HG02763 (cell line): ENCODE measurements around the gene TMEM8B.

ENCODE experiments used
- ATAC-seq: cut with Tn5 transposase; IDR thresholded peaks from one replicate; pipeline ENCODE4 v1.9.1; 2021; ENCODE audit warnings: mild to moderate bottlenecking, moderate library complexity; ENCODE audit not compliant: unreplicated experiment

TMEM8B gene

DNA sequence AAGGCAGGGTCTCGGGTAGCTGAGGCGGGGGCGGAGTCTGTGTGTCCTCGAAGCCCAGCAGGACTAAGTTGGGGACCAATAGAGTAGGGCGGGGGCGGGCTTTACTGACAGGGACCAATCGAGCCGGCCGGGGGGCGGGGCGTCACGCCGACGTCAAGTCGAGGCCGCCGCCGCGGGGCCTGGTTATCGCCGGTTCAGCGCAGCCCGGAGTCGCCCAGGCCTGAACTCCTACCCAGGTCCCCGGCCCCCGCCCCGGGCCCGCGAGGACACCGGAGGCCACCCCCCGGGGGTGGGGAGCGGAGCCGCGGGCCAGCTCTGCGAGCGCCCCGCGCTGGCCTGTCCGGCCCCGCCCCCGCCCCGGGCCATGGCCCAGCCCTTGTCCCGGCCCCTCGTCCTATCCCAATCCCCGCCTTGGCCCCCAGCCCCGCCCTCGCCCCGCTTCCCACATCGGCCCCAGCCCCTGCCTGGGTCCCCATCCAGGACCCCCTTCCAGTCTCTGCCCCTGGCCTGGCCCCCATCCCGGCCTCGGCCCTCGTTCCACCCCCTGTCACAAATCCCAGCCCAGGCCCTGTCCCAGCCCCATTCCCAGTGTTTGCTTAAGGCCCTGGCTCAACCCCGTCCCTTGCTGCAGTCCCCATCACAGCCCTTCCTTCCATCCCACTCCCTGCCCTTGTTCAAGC lies at the start of gene TMEM8B:
TSS of gene TMEM8B (plus strand) at position 145 of the 680 bp plus-strand sequence. CDS start at position 365, 220 bp downstream.
- ATAC-seq, result peak; percentile 78

GRCh38 chr9:35781066-35781465 lies 48.0 kb upstream of the TMEM8B start:
- ATAC-seq, result no peak

DNA sequence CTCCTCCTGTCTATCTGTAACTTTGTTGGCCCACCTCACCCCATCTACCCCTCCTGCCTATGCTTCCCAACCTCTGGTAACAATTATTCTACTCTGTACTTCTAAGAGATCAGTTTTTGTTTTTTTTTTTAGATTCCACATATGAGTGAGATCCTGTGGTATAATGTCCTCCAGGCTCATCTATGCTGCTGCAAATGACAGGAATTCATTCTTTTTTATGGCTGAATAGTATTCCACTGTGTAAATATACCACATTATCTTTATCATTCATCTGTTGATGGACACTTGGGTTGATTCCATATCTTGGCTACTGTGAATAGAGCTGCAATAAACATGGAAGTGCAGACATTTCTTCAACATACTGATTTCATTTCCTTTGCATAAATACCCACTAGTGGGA lies 45.6 kb upstream of the TMEM8B start:
- ATAC-seq, result no peak

DNA sequence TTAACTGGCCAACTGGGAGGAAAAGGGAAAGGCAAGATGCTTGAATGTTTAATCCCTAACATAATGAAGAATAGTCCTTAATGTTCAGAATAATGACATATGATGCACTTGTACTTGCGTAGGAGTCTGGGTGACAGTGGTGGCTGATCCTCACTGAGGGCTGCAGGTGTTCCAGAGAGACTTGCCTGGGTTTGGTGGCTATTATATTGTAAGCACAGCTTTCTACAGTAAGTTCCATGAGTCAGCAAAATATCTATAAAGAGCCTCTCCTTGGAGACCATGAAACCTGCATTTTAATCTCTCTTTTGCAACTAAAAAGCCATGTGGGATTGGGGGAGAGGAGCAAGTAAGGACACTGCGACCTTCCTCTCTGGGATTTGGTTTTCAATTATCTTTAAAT lies 39.5 kb upstream of the TMEM8B start:
- ATAC-seq, result no peak

DNA sequence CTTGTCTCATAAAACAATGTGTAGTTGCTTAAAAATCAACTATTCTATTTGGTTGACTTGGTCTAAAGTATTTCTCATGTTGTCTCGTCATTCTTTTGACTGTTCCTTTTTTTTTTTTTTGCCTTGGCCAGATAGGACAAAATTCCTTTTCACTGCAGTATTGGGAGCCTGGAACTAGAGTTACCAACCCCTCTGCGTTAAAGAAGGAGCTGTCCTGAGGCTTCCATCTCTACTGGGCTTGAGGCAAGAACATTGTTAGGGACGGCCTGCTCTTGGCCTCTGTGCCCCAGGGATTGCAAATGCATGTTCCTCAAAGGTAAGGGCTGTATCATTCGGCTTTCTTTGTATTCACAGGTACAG lies 39.0 kb upstream of the TMEM8B start:
- ATAC-seq, result no peak

- ATAC-seq, result no peak
Observed at GRCh38 chr9:35790385-35791296, 38.4 kb upstream of the TMEM8B start.

GRCh38 chr9:35791297-35791921 lies 37.6 kb upstream of the TMEM8B start, which contains the start of gene NPR2:
Gene NPR2, plus strand, starts transcription at chr9:35791591. Its CDS starts 818 bp downstream, at chr9:35792409.
- ATAC-seq, result no peak

GRCh38 chr9:35792024-35792813 lies 36.8 kb upstream of the TMEM8B start:
- ATAC-seq, result no peak

- ATAC-seq, result no peak
Observed at GRCh38 chr9:35792826-35793225, 36.2 kb upstream of the TMEM8B start.

DNA sequence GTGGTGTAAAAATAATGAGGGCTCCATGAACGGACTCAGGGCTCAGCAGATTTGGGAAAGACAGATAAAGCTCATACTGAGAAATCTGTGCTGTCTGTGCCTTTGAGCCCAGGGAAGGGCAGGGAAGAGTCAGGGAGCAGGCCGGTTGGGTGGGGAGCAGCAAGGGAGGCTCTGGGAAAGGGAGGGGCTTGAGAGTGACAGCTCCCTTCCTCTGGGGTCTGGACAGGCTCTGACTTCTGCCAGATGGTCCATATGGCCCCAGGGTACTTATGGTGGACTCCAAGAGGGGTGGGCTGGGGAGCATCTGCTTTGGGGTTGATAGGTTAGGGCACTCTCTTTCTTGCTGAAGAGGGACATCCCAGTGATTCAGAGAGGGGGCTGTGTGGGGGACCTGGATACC lies 35.6 kb upstream of the TMEM8B start:
- no peak for ATAC-seq

GRCh38 chr9:35795695-35796094 lies 33.3 kb upstream of the TMEM8B start:
- ATAC-seq, result no peak

DNA sequence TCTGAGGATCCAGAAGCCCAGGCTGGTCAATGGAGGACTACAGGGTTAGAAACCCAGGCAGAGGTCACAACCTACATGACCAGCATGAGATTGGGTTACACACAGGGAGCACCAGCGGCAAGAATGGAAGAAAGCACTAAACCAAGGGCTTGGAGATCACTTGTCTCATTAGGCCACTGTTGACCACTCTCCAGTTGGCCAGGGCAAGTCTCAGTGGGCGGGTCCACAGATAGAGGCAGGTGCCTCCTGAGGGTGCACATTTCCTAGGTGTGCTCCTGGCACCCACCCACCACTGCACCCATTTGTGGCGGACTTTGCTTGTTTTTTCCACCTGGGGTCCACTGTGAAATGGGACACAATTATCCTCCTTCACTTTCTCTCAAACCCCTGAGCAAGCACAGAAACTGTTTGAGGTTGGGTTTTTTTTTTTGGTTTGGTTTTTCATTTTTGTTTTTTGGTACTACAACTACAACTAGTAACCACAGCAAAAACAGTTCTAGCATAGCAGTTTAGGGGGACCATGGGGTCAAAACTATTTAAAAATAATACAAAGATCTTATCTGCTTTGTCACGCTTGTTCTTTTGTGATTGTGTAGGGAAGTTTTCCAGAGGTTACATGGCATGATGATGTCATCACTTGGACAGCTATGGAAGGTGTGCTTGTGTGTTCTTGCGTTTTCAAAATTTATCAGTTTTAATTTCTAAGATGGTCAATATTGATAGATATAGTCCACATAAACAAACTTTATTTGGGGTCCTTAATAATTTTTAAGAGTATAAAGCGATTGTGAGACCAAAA lies 31.5 kb upstream of the TMEM8B start:
- ATAC-seq, result no peak

DNA sequence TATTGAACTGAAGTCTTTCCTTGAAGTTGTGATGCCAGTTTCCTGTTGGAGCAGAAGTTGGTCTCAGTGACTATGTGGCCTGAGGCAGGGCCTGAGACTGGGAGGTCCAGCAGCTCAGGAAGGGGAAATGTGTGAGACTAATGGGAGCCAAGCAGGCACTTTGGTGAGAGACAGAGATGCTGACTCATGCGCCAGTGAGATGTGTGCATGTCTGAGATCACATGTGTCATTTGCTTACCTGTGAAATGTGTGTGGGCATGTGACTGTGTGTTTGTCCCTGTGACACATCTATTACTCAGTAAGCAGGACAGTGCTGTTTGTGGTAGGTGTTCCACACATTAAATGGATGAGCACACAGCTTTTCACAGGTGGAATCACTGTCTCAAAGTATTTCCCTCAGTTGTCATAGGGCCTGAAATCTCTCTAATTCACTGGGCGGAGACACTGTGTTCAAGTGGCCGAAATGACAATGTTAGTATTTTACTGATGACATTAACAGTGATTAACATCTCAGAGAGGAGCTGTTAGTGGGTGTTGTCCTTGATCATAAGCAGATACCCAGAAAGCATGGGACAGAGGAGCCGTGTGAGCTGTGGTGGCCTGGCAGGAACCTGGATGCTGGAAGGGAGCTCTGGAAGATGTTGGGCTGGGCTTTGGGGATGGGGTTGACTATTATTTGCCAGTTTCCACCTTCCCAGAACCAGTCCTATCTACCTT lies 30.2 kb upstream of the TMEM8B start:
- no peak for ATAC-seq

- ATAC-seq, result no peak
Observed at GRCh38 chr9:35800530-35800929, 28.5 kb upstream of the TMEM8B start.

DNA sequence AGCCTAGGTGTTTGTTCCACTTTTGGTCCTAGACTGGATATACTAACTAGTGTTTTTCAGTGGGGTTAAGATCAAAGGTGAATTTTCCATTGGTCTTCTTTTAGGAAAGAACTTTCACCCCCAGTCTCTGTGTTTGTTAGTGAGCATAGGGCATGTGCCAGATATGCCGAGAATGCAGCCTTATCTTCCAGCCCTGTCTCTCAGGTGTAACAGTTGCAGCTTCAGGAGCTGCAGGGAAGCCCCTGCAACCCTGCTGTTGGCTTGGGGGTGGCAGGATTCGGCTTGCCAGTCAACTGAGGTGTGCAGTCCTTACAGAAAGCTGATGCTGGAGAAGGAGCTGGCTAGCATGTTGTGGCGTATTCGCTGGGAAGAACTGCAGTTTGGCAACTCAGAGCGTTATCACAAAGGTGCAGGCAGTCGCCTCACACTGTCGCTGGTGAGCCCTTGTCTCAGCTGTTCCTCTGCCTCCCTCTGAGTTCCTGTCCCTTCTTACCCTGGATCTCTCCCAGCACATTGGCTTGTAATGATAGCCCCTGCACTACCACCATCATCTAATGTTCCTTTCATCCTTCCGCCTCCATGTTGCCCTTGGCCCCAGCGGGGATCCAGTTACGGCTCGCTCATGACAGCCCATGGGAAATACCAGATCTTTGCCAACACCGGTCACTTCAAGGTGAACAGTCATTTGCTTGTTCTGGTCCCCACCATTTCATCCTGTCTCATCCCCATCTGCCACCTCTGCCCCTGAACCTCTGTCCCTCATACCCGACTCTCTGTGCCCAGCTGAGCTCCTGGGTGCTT lies 27.5 kb upstream of the TMEM8B start:
- no peak for ATAC-seq

DNA sequence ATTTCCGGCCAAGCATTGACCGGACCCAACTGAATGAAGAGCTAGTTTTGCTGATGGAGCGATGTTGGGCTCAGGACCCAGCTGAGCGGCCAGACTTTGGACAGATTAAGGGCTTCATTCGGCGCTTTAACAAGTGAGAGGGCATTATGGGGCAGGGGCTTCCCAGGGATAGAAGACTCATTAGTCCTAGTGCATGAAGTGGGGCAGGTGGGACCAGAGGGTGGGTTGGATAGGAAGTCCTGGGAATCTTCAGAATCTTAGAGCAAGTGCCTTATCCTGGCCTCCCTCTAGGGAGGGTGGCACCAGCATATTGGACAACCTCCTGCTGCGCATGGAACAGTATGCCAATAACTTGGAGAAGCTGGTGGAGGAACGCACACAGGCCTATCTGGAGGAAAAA lies 22.9 kb upstream of the TMEM8B start:
- ATAC-seq, result no peak

DNA sequence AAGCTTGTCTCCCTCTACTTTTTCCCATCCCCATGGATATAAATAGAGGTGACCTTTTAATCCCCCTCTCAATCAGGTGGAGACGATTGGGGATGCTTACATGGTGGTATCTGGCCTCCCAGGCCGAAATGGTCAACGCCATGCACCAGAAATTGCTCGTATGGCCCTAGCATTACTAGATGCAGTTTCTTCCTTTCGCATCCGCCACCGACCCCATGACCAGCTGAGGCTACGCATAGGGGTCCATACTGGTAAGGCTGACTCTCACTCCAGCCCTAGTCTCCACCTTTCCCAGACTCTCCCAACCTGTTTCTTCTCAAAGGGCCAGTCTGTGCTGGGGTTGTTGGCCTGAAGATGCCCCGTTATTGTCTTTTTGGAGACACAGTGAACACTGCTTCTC lies 20.6 kb upstream of the TMEM8B start:
- no peak for ATAC-seq

- no peak for ATAC-seq
Observed at GRCh38 chr9:35810122-35810521, 18.9 kb upstream of the TMEM8B start.
